Head of caudate nucleus (tissue), 42 donors: ENCODE measurements around the gene LYPLA2.

Experiments
- DNase-seq, 42 donors: peaks; one replicate each; pipeline versions ENCODE4 v3.0.0 to v3.0.0-alpha.2; 2020 to 2021; ENCODE audit warnings: mixed read lengths in 7 of 42
- intact Hi-C: fragments of 100-400 bp; cut with DNase I; formaldehyde crosslinking; loops from one replicate; pipeline ENCODE4 v1.15.0; 2022

LYPLA2 gene

GRCh38 chr1:23790696-23791515, at the start of gene LYPLA2:
Gene LYPLA2 (plus strand): TSS chr1:23791145. CDS start chr1:23792683, 1,538 bp downstream.
- peak; percentile 93 to 99 (median 97) for DNase-seq
- intact Hi-C loops, result no loop called here

- intact Hi-C loops, result no loop called here
- no peak for DNase-seq
Observed at GRCh38 chr1:23741609-23742008, 49.3 kb upstream of the LYPLA2 start.

GRCh38 chr1:23742670-23743286, 48.2 kb upstream of the LYPLA2 start:
- intact Hi-C loops, result no loop called here
- DNase-seq, result peak in 13 of 42 donors; percentile 4 to 22 (median 10)

GRCh38 chr1:23743287-23744152, 47.4 kb upstream of the LYPLA2 start, which contains the start of gene ELOA:
Gene ELOA (plus strand): TSS chr1:23743471. CDS start chr1:23743504, 33 bp downstream.
- intact Hi-C loops, result no loop called here
- DNase-seq, result peak; percentile 31 to 90 (median 81)

- DNase-seq, result no peak
- intact Hi-C loops, result no loop called here
Observed at GRCh38 chr1:23745515-23745914, 45.4 kb upstream of the LYPLA2 start.

- intact Hi-C loops, result no loop called here
Observed at GRCh38 chr1:23748016-23748415, 42.9 kb upstream of the LYPLA2 start.

GRCh38 chr1:23751050-23751814, 39.7 kb upstream of the LYPLA2 start:
- intact Hi-C loops, result no loop called here

More at GRCh38 chr1:23748016-23748415, 42.9 kb upstream of the LYPLA2 start:
- DNase-seq, result no peak

GRCh38 chr1:23751815-23752200, 39.1 kb upstream of the LYPLA2 start:
- intact Hi-C loops, result no loop called here
- no peak for DNase-seq

More at GRCh38 chr1:23751050-23751814, 39.7 kb upstream of the LYPLA2 start:
- DNase-seq, result peak in 11 of 42 donors; percentile 10 to 48 (median 20)

- DNase-seq, result no peak
- intact Hi-C loops, result no loop called here
Observed at GRCh38 chr1:23752909-23753308, 38.0 kb upstream of the LYPLA2 start.

GRCh38 chr1:23756676-23757075, 34.3 kb upstream of the LYPLA2 start:
- intact Hi-C loops, result no loop called here

GRCh38 chr1:23757812-23758211, 33.1 kb upstream of the LYPLA2 start:
- intact Hi-C loops, result no loop called here
- no peak for DNase-seq

More at GRCh38 chr1:23756676-23757075, 34.3 kb upstream of the LYPLA2 start:
- DNase-seq, result no peak

GRCh38 chr1:23759277-23759676, 31.7 kb upstream of the LYPLA2 start:
- intact Hi-C loops, result no loop called here
- DNase-seq, result peak in 32 of 42 donors; percentile 17 to 76 (median 50)

- no peak for DNase-seq
- intact Hi-C loops, result no loop called here
Observed at GRCh38 chr1:23763041-23763577, 27.8 kb upstream of the LYPLA2 start.

GRCh38 chr1:23768733-23769132, 22.2 kb upstream of the LYPLA2 start:
- DNase-seq, result no peak
- intact Hi-C loops, result no loop called here

- DNase-seq, result peak; percentile 61 to 94 (median 90)
- intact Hi-C loops, result loop anchor here (10.0 kb wide), 1 partner anchor 93 kb away; the partner anchor contains the start of gene FUCA1
Observed at GRCh38 chr1:23772049-23772853, 18.7 kb upstream of the LYPLA2 start.

- intact Hi-C loops, result loop anchor here (10.0 kb wide), 1 partner anchor 92 kb away; the partner anchor contains the start of gene FUCA1
- DNase-seq, result no peak
Observed at GRCh38 chr1:23772854-23773242, 18.1 kb upstream of the LYPLA2 start.

- DNase-seq, result no peak
- intact Hi-C loops, result loop anchor here (10.0 kb wide), 1 partner anchor 90 kb away; the partner anchor contains the start of gene FUCA1
Observed at GRCh38 chr1:23774174-23774880, 16.6 kb upstream of the LYPLA2 start.
